Spleen (tissue), 11 donors: ENCODE results near the gene WDR82. TPM values are rescaled to one million over a fixed set of nuclear protein-coding genes. Genes with fewer than 3 reads are reported as not detected.
"Not testable (repeated sequence)": the region's sequence is repeated elsewhere in the genome, so short reads cannot be mapped to it uniquely, and the experiment has no call there.

Experiments used
- DNase-seq: peaks from one replicate; pipeline ENCODE4 v3.0.0-alpha.2; 2020
- H3K27ac ChIP-seq, 8 donors: fragments of 200-600 bp; sonication (generic) in 7 of 8; 1 replicate in 4 of 8; 2 replicates in 4 of 8; pipeline versions ENCODE4 v1.5.0 to v1.8.0; 2016 to 2021; ENCODE audit warnings: inconsistent platforms in 4 of 8, mild to moderate bottlenecking in 4 of 8, moderate library complexity in 1 of 8
- H3K27me3 ChIP-seq, 7 donors: fragments of 200-600 bp; sonication (generic) in 6 of 7; replicated peaks in 1 of 7; 1 replicate in 4 of 7; 2 replicates in 3 of 7; pipeline versions ENCODE4 v1.5.0 to v1.8.0; 2016 to 2021; ENCODE audit warnings: inconsistent platforms in 3 of 7, mild to moderate bottlenecking in 1 of 7
- H3K36me3 ChIP-seq, 6 donors: fragments of 200-600 bp; sonication (generic) in 5 of 6; 1 replicate in 4 of 6; 2 replicates in 2 of 6; pipeline versions ENCODE4 v1.5.0 to v1.8.0; 2016 to 2021; ENCODE audit warnings: inconsistent platforms in 2 of 6
- H3K4me1 ChIP-seq, 6 donors: fragments of 200-600 bp; sonication (generic) in 5 of 6; 1 replicate in 3 of 6; 2 replicates in 3 of 6; pipeline versions ENCODE4 v1.5.0 to v1.8.0; 2016 to 2021; ENCODE audit warnings: inconsistent platforms in 3 of 6
- H3K4me3 ChIP-seq, 8 donors: fragments of 200-600 bp; sonication (generic) in 7 of 8; 1 replicate in 4 of 8; 2 replicates in 4 of 8; pipeline versions ENCODE4 v1.5.0 to v1.8.0; 2016 to 2021; ENCODE audit warnings: inconsistent platforms in 4 of 8, mild to moderate bottlenecking in 4 of 8, moderate library complexity in 2 of 8
- H3K9me3 ChIP-seq, 8 donors: fragments of 200-600 bp; sonication (generic) in 7 of 8; 1 replicate in 4 of 8; 2 replicates in 4 of 8; pipeline versions ENCODE4 v1.5.0 to v1.8.0; 2016 to 2021; ENCODE audit warnings: inconsistent platforms in 4 of 8
- CTCF ChIP-seq, 11 experiments: fragments of 200-600 bp in 7 of 11; fragments of 450-650 bp in 4 of 11; sonication (generic) in 4 of 11; IDR thresholded peaks in 8 of 11; conservative IDR thresholded peaks in 3 of 11; 1 replicate in 7 of 11; 2 replicates in 4 of 11; pipeline versions ENCODE4 v1.4.0 to v1.8.0; 2016 to 2021; ENCODE audit warnings: antibody characterized with exemption in 11 of 11, inconsistent platforms in 4 of 11, mild to moderate bottlenecking in 1 of 11
- POLR2A ChIP-seq, 3 donors: fragments of 450-650 bp; IDR thresholded peaks; one replicate each; pipeline ENCODE4 v1.5.1; 2017; ENCODE audit warnings: antibody characterized with exemption in 3 of 3, mild to moderate bottlenecking in 1 of 3
- POLR2AphosphoS5 ChIP-seq, 3 donors: sonication (generic); formaldehyde crosslinking; IDR thresholded peaks; one replicate each; pipeline ENCODE4 v1.5.1; 2017; ENCODE audit warnings: antibody characterized with exemption in 3 of 3
- WGBS, 5 donors: extraction: QIAGEN DNeasy Blood & Tissue Kit in 3 of 5; methylation state at CpG; one replicate each; pipeline versions ENCODE4 v1.1.5 to v1.1.7; 2013 to 2018; 5-methylcytosine and 5-hydroxymethylcytosine counted together
- intact Hi-C: fragments of 100-400 bp; cut with DNase I; formaldehyde crosslinking; loops from one replicate; pipeline ENCODE4 v1.15.0; 2023; ENCODE audit warnings: low total_unique reads
- polyA plus RNA-seq, 3 donors: library from polyadenylated mRNA; stranded (reverse); fragments of 200-250 nt; gene quantifications; one replicate each; pipeline ENCODE4 v1.2.1, GENCODE V29; 2013
- total RNA-seq, 7 donors: library from RNA; depleted of rRNA in 3 of 7; stranded (reverse); fragments of >200 nt in 3 of 7; fragmentation: NEBNext Ultra II Directional in 4 of 7; extraction: Animal tissue kit (Norgen Biotek cat#: 25700) in 4 of 7; gene quantifications; one replicate each; pipeline versions ENCODE4 v1.1.0 to v1.2.1, GENCODE V29; 2016 to 2021
- donor health status: healthy with polysubstance abuse.
- donor health status: DM: no; HTN: no; CAD: no; lungs with moderate emphysema.
- donor health status: DM: no; HTN: no; CAD: no.
- donor health status: Bipolar disorder and iron deficiency.
- donor health status: healthy.
- donor health status: DM: no; HTN: no; CAD: no.
- donor health status: DM: yes; HTN: yes; CAD: no.

The WDR82 gene
- total and polyA plus RNA-seq, 10 donors = 20.9 to 80.6 (median 66.4) TPM

GRCh38 chr3:52277071-52277964 is 1.1 kb downstream of the WDR82 start:
- Histone ChIP-seq H3K27me3 (no peaks in the 10 kb centered on the region), H3K36me3 (peaks cover 0 to 35% (median 16%) of the 10 kb centered on the region in 6 donors), H3K4me3 (peak overlapping the region; percentile 66 to 95 (median 82)), H3K4me1 (peaks cover 51 to 89% (median 72%) of the 10 kb centered on the region in 6 donors), H3K9me3 (no peaks in the 10 kb centered on the region), H3K27ac (peak overlapping the region; percentile 94 to 99 (median 98))
- WGBS, 5 donors = 2% methylated on average over 28 of the region's 28 CpGs
- intact Hi-C loops = loop anchor here (5.0 kb wide), 1 partner anchor 40 kb away; the partner anchor contains the start of gene TWF2
- peak; percentile 93 for DNase-seq
- TF ChIP-seq POLR2A (IDR thresholded peaks at IDR 0.05) (peak in 1 of 3 donors; percentile 35), CTCF (IDR thresholded peaks at IDR 0.05 in 8 of 11, conservative IDR thresholded peaks at IDR 0.05 in 3 of 11) (no peak), POLR2AphosphoS5 (IDR thresholded peaks at IDR 0.05) (peak; percentile 85 to 93 (median 87))

GRCh38 chr3:52274781-52275180 is 3.7 kb downstream of the WDR82 start:
- 84 to 91% (median 87%) methylated on average over 18 of the region's 18 CpGs for WGBS, 5 donors
- H3K4me3 ChIP-seq = peak overlapping the region in 2 of 8 donors; percentile 83 to 95
- peaks cover 75 to 90% (median 85%) of the 10 kb centered on the region in 6 donors for H3K4me1 ChIP-seq
- H3K36me3 ChIP-seq = peaks cover 0 to 53% (median 19%) of the 10 kb centered on the region in 6 donors
- DNase-seq = peak; percentile 66
- H3K27me3 ChIP-seq, H3K9me3 ChIP-seq: not testable (repeated sequence)
- peak overlapping the region in 3 of 8 donors; percentile 98 to 99 (median 99) for H3K27ac ChIP-seq
- intact Hi-C loops = loop anchor here (5.0 kb wide), 1 partner anchor 37 kb away; the partner anchor contains the start of gene TWF2

- Histone ChIP-seq H3K4me1 (peaks cover 86 to 100% (median 95%) of the 10 kb centered on the region in 6 donors), H3K9me3 (no peaks in the 10 kb centered on the region), H3K27me3 (no peaks in the 10 kb centered on the region), H3K27ac (peak overlapping the region in 6 of 8 donors; percentile 17 to 99 (median 84)), H3K36me3 (peaks cover 0 to 72% (median 34%) of the 10 kb centered on the region in 6 donors), H3K4me3 (no peak overlapping the region)
- no peak for DNase-seq
- intact Hi-C loops = no loop called here
- TF ChIP-seq POLR2A (IDR thresholded peaks at IDR 0.05) = no peak
- no peak for TF ChIP-seq CTCF (IDR thresholded peaks at IDR 0.05 in 8 of 11, conservative IDR thresholded peaks at IDR 0.05 in 3 of 11)
- no peak for TF ChIP-seq POLR2AphosphoS5 (IDR thresholded peaks at IDR 0.05)
- WGBS, 5 donors = 61 to 93% (median 90%) methylated on average over 3 of the region's 3 CpGs
Observed at GRCh38 chr3:52272831-52273230, 5.6 kb downstream of the WDR82 start.

GRCh38 chr3:52272172-52272571 is 6.3 kb downstream of the WDR82 start:
- intact Hi-C loops, DNase-seq, H3K27me3 ChIP-seq, H3K9me3 ChIP-seq: not testable (repeated sequence)
- Histone ChIP-seq H3K4me1 (peaks cover 85 to 100% (median 96%) of the 10 kb centered on the region in 6 donors), H3K4me3 (peak overlapping the region in 3 of 8 donors; percentile 0 to 53 (median 2)), H3K36me3 (peaks cover 0 to 79% (median 38%) of the 10 kb centered on the region in 6 donors), H3K27ac (peak overlapping the region; percentile 20 to 99 (median 76))
- WGBS, 5 donors = 87 to 96% (median 91%) methylated on average over 9 of the region's 9 CpGs

GRCh38 chr3:52270252-52270754 is 8.1 kb downstream of the WDR82 start:
- Histone ChIP-seq H3K4me3 (peak overlapping the region in 1 of 8 donors; percentile 53), H3K9me3 (no peaks in the 10 kb centered on the region), H3K36me3 (peaks cover 4 to 91% (median 55%) of the 10 kb centered on the region in 6 donors), H3K27me3 (no peaks in the 10 kb centered on the region), H3K27ac (peak overlapping the region; percentile 52 to 99 (median 76)), H3K4me1 (peaks cover 66 to 88% (median 78%) of the 10 kb centered on the region in 6 donors)
- 15 to 25% (median 18%) methylated on average over 9 of the region's 9 CpGs for WGBS, 5 donors
- DNase-seq = peak; percentile 79
- no peak for TF ChIP-seq CTCF (IDR thresholded peaks at IDR 0.05 in 8 of 11, conservative IDR thresholded peaks at IDR 0.05 in 3 of 11)
- TF ChIP-seq POLR2AphosphoS5 (IDR thresholded peaks at IDR 0.05) = peak in 2 of 3 donors; percentile 39 to 42
- intact Hi-C loops = no loop called here
